Measurements from ENCODE around the gene ZBTB7C. TPM values are rescaled to one million over a fixed set of nuclear protein-coding genes. Genes with fewer than 3 reads are reported as not detected.

ZBTB7C gene
- total and polyA plus RNA-seq, 2 of the 4 experiments (the other 2 are of a cell fraction), result not detected

GRCh38 chr18:48020337-48021250 lies 388.6 kb downstream of the ZBTB7C start:
- no peak overlapping the region for H2BK20ac ChIP-seq (ENCODE audit: low read depth, low read length)
- no peak for ATAC-seq (ENCODE audit: low read depth)
- no peak overlapping the region for H3K56ac ChIP-seq (ENCODE audit: extremely low read depth, insufficient read depth, low read length)
- no peak overlapping the region for H2BK120ac ChIP-seq (ENCODE audit: low read depth, low read length)
- H3K79me1 ChIP-seq (ENCODE audit: low read depth in 1 of 2, low read length in 2 of 2), result no peaks in the 10 kb centered on the region
- POLR2A ChIA-PET (ENCODE audit: unreplicated experiment), result no interaction called here
- H3K36me3 ChIP-seq (ENCODE audit: control insufficient read depth, insufficient read depth, low read length), result no peaks in the 10 kb centered on the region
- DNase-seq, result no peak
- H4K5ac ChIP-seq (ENCODE audit: low read depth, low read length), result no peak overlapping the region
- H3K9me3 ChIP-seq (ENCODE audit: control insufficient read depth, insufficient read depth, low read length), result no peaks in the 10 kb centered on the region
- H2AFZ ChIP-seq (replicated peaks; ENCODE audit: low read length, poor library complexity), result no peak overlapping the region
- no TSS peak for BruUV-seq (replicated peaks)
- H4K8ac ChIP-seq (ENCODE audit: low read depth in 2 of 2, low read length in 2 of 2), result no peak overlapping the region
- no peak overlapping the region for H3K27ac ChIP-seq (ENCODE audit: insufficient read depth, low read length)
- H3K27me3 ChIP-seq (ENCODE audit: control insufficient read depth, insufficient read depth, low read length), result peaks cover 22% of the 10 kb centered on the region
- no peak overlapping the region for H3K18ac ChIP-seq (ENCODE audit: low read depth, low read length)
- H3K9ac ChIP-seq (ENCODE audit: low read depth, low read length), result no peak overlapping the region
- H3K4me3 ChIP-seq (ENCODE audit: insufficient read depth, low read depth, low read length), result no peak overlapping the region
- no peak overlapping the region for H4K91ac ChIP-seq (ENCODE audit: insufficient read depth, low read depth, low read length)
- H3K23ac ChIP-seq (ENCODE audit: low read depth, low read length), result no peak overlapping the region
- CTCF ChIA-PET, result no interaction called here
- TF ChIP-seq CTCF (conservative IDR thresholded peaks at IDR 0.05; ENCODE audit: low read depth, low read length), result no peak
- no peak for TF ChIP-seq NFE2L2 (IDR thresholded peaks at IDR 0.05; ENCODE audit: low read depth, low read length)
- no peak for TF ChIP-seq MXI1 (IDR thresholded peaks at IDR 0.05; ENCODE audit: borderline replicate concordance, low read depth, low read length)
- intact Hi-C loops (cut with micrococcal nuclease) (no loop called here), in situ Hi-C loops (cut with MboI; ENCODE audit: low sequenced_read_pairs) (loop anchor here (5.0 kb wide), 1 partner anchor 248 kb away; no protein-coding TSS in a partner anchor), dilution Hi-C loops (cut with HindIII; ENCODE audit: low sequenced_read_pairs, unreplicated experiment) (no loop called here)
- no peak overlapping the region for H3K4ac ChIP-seq (ENCODE audit: low read depth, low read length)
- no peaks in the 10 kb centered on the region for H3K4me1 ChIP-seq (ENCODE audit: control insufficient read depth, insufficient read depth, low read length)
- no peak overlapping the region for H2BK5ac ChIP-seq (ENCODE audit: low read depth, low read length, poor library complexity, severe bottlenecking)
- 40% methylated on average over 2 of the region's 8 CpGs; no CpG with 5 or more reads in 1 of the 2 experiments for whole genome bisulfite sequencing, 2 experiments (ENCODE audit: extremely low coverage in 2 of 2, insufficient read length in 1 of 2)
- no peak overlapping the region for H3K14ac ChIP-seq (replicated peaks; ENCODE audit: low read depth, low read length)
- H2AK9ac ChIP-seq (replicated peaks; ENCODE audit: low read depth, low read length, poor library complexity), result no peak overlapping the region
- no peaks in the 10 kb centered on the region for H4K20me1 ChIP-seq (ENCODE audit: insufficient read depth, low read length)
- no peaks in the 10 kb centered on the region for H3K9me1 ChIP-seq (ENCODE audit: insufficient read depth, low read length)
- H2BK15ac ChIP-seq (ENCODE audit: low read depth, low read length), result no peak overlapping the region
- no peak overlapping the region for H2AK5ac ChIP-seq (ENCODE audit: low read depth, low read length)
- no peak overlapping the region for H3K4me2 ChIP-seq (ENCODE audit: low read depth, low read length)
